ENCODE measurements around the gene TERT.

- TF ChIP-seq EZH2 (IDR thresholded peaks at IDR 0.05; ENCODE audit: borderline replicate concordance, low read length), result no peak
- no peak for TF ChIP-seq CTCF (conservative IDR thresholded peaks at IDR 0.05 in 1 of 2, IDR thresholded peaks at IDR 0.05 in 1 of 2; ENCODE audit: extremely low read depth in 1 of 2, insufficient read depth in 1 of 2, low read depth in 1 of 2, low read length in 2 of 2)
Measured at GRCh38 chr5:1213508-1214162, 81.2 kb downstream of the TERT start.

All from mammary epithelial cell (primary cell).